Right lobe of liver (tissue), 6 donors: ENCODE data around the gene GBP3. TPM values are rescaled to one million over a fixed set of nuclear protein-coding genes. Genes with fewer than 3 reads are reported as not detected.

Experiments
- ATAC-seq, 4 donors: fragments of 200-7000 bp; cut with Tn5 transposase; one replicate each; pipeline ENCODE4 v1.9.1; 2020; ENCODE audit warnings: mild to moderate bottlenecking in 4 of 4, moderate library complexity in 4 of 4
- DNase-seq, 3 donors: peaks; one replicate each; pipeline ENCODE4 v3.0.0-alpha.2; 2020
- H3K27ac ChIP-seq, 3 donors: fragments of 200-600 bp; one replicate each; pipeline ENCODE4 v1.8.0; 2022
- H3K27me3 ChIP-seq, 2 donors: fragments of 200-600 bp; one replicate each; pipeline ENCODE4 v1.8.0; 2022
- H3K36me3 ChIP-seq, 4 donors: fragments of 200-600 bp; sonication (generic) in 1 of 4; one replicate each; pipeline versions ENCODE4 v1.5.1 to v1.8.0; 2017 to 2022; ENCODE audit warnings: control low read depth in 1 of 4
- H3K4me1 ChIP-seq, 4 donors: fragments of 200-600 bp; sonication (generic) in 1 of 4; one replicate each; pipeline versions ENCODE4 v1.5.1 to v1.8.0; 2017 to 2022; ENCODE audit warnings: control low read depth in 1 of 4
- H3K4me3 ChIP-seq, 3 donors: fragments of 200-600 bp; one replicate each; pipeline ENCODE4 v1.8.0; 2022
- H3K9me3 ChIP-seq, 4 donors: fragments of 200-600 bp; sonication (generic) in 1 of 4; one replicate each; pipeline versions ENCODE4 v1.5.1 to v1.8.0; 2017 to 2022; ENCODE audit warnings: control low read depth in 1 of 4
- CTCF ChIP-seq, 4 donors: fragments of 200-600 bp in 3 of 4; fragments of 450-650 bp in 1 of 4; IDR thresholded peaks; one replicate each; pipeline versions ENCODE4 v1.5.1 to v1.8.0; 2016 to 2022; ENCODE audit warnings: antibody characterized with exemption in 4 of 4, mild to moderate bottlenecking in 2 of 4
- POLR2A ChIP-seq: fragments of 450-650 bp; IDR thresholded peaks from one replicate; pipeline ENCODE4 v1.6.1; 2017; ENCODE audit warnings: antibody characterized with exemption, mild to moderate bottlenecking
- WGBS: methylation state at CpG from one replicate; pipeline ENCODE4 v1.1.6; 2018; ENCODE audit warnings: low coverage, low lambda C conversion rate; ENCODE audit not compliant: insufficient coverage; ENCODE audit errors: missing lambda C conversion rate; 5-methylcytosine and 5-hydroxymethylcytosine counted together
- intact Hi-C, 2 donors: fragments of 100-400 bp; cut with DNase I; formaldehyde crosslinking; loops; one replicate each; pipeline versions ENCODE4 v1.11.2 to v1.14.1; 2022
- small RNA-seq, 2 experiments: library from RNA; depleted of rRNA; stranded (forward); fragments of <200 nt; gene quantifications; one replicate each; pipeline ENCODE3, GENCODE V24; 2016
- total RNA-seq, 6 experiments: library from RNA; depleted of rRNA in 2 of 6; stranded (reverse); fragments of >200 nt in 2 of 6; fragmentation: NEBNext Ultra II Directional in 3 of 6; extraction: Animal tissue kit (Norgen Biotek cat#: 25700) in 3 of 6; gene quantifications; one replicate each; pipeline versions ENCODE4 v1.1.0 to v1.2.4, GENCODE V29; 2016 to 2023
- donor health status: DM: no; HTN: yes; CAD: no.
- donor health status: DM: no; HTN: no; CAD: no.
- donor health status: DM: no; HTN: no; CAD: no.
- donor health status: DM: no; HTN: yes; CAD: no.
- donor health status: DM: no; HTN: yes; CAD: no.

Gene GBP3
- total RNA-seq, 6 experiments from 2014 or later, result 4.3 to 24.6 (median 11.7) TPM

GRCh38 chr1:88961647-88962275, 60.9 kb downstream of the GBP3 start:
- no peaks in the 10 kb centered on the region for H3K27me3 ChIP-seq
- H3K36me3 ChIP-seq, result peaks cover 4 to 67% (median 16%) of the 10 kb centered on the region in 4 donors
- TF ChIP-seq POLR2A (no peak), CTCF (IDR thresholded peaks at IDR 0.05) (no peak)
- intact Hi-C loops, result no loop called here
- DNase-seq (no peak), ATAC-seq (no peak)
- H3K4me1 ChIP-seq, result no peaks in the 10 kb centered on the region
- no peak overlapping the region for H3K4me3 ChIP-seq
- H3K27ac ChIP-seq, result no peak overlapping the region
- H3K9me3 ChIP-seq, result no peaks in the 10 kb centered on the region

- Histone ChIP-seq H3K4me3 (no peak overlapping the region), H3K9me3 (no peaks in the 10 kb centered on the region), H3K4me1 (no peaks in the 10 kb centered on the region), H3K27me3 (no peaks in the 10 kb centered on the region), H3K27ac (no peak overlapping the region), H3K36me3 (peaks cover 4 to 60% (median 16%) of the 10 kb centered on the region in 4 donors)
- 0% methylated on average over 1 of the region's 1 CpG for WGBS
- TF ChIP-seq POLR2A, result no peak
- intact Hi-C loops, result no loop called here
- ATAC-seq, result no peak
- no peak for DNase-seq
These were observed 61.6 kb downstream of the GBP3 start for GRCh38 chr1:88961081-88961480.

Small RNAs within 50 kb of the gene (small RNA-seq; reads per million reads assigned to genes)
- gene RF00019, result 0 reads per million in 2 experiments

Other genes with a start within 250 kb of the GBP3 start
- 10 to 100 TPM in 5 of 6 experiments, 1 to 10 TPM in 1; 8.8 to 21.6 (median 15.9) TPM for gene GTF2B, start 131.3 kb downstream of the GBP3 start, total RNA-seq
- gene KYAT3, start 30.2 kb downstream of the GBP3 start, total RNA-seq, result 10 to 100 TPM in 3 of 6 experiments, 1 to 10 TPM in 3; 8.9 to 19.9 (median 9.8) TPM
- 10 to 100 TPM in 2 of 6 experiments, 1 to 10 TPM in 4; 6.9 to 13.8 (median 8.5) TPM for gene RBMXL1, start 30.2 kb downstream of the GBP3 start, total RNA-seq
- 100 to 1,000 TPM in 1 of 6 experiments, 10 to 100 TPM in 4, 1 to 10 TPM in 1; 9.7 to 153 (median 43.7) TPM for gene GBP1, start 42.3 kb upstream of the GBP3 start, total RNA-seq
- 10 to 100 TPM in 5 of 6 experiments, 1 to 10 TPM in 1; 7.8 to 64.5 (median 26.8) TPM for gene GBP2, start 103.2 kb upstream of the GBP3 start, total RNA-seq
- gene GBP7, start 153.1 kb upstream of the GBP3 start, total RNA-seq, result 10 to 100 TPM; 12.5 to 38.1 (median 23.6) TPM
- 10 to 100 TPM in 2 of 6 experiments, 1 to 10 TPM in 4; 3.9 to 12.6 (median 6.8) TPM for gene GBP4, start 176.1 kb upstream of the GBP3 start, total RNA-seq
- gene GBP5, start 250.0 kb upstream of the GBP3 start, total RNA-seq, result 1 to 10 TPM in 5 of 6 experiments, under 1 TPM in 1; 0.44 to 5.0 (median 1.5) TPM